HL-60 (cell line): ENCODE results near the gene TMC5.

ENCODE experiments used
- CTCF ChIP-seq: IDR thresholded peaks from one replicate; pipeline ENCODE4 v1.5.1; 2011; ENCODE audit warnings: low read length, control low read depth, inconsistent platforms; ENCODE audit not compliant: insufficient read depth
- POLR2AphosphoS5 ChIP-seq: IDR thresholded peaks from 2 replicates; pipeline ENCODE4 v1.6.1; 2012; ENCODE audit warnings: low read depth

- TF ChIP-seq CTCF (no peak), POLR2AphosphoS5 (no peak)
Measured at GRCh38 chr16:19406891-19407491, 10.7 kb upstream of the TMC5 start.
